Measurements from ENCODE around the gene PTPN23.

GRCh38 chr3:47428662-47429061 lies 47.8 kb downstream of the PTPN23 start:
- TF ChIP-seq EZH2 (IDR thresholded peaks at IDR 0.05; ENCODE audit: low read depth, unreplicated experiment) (no peak), POLR2AphosphoS5 (IDR thresholded peaks at IDR 0.05; ENCODE audit: low read depth) (no peak), ZNF114 (CRISPR knock-in tag; IDR thresholded peaks at IDR 0.05) (no peak), CREB1 (CRISPR knock-in tag; IDR thresholded peaks at IDR 0.05; ENCODE audit: low read depth) (no peak)
- TF ChIP-seq, protein P1, sequence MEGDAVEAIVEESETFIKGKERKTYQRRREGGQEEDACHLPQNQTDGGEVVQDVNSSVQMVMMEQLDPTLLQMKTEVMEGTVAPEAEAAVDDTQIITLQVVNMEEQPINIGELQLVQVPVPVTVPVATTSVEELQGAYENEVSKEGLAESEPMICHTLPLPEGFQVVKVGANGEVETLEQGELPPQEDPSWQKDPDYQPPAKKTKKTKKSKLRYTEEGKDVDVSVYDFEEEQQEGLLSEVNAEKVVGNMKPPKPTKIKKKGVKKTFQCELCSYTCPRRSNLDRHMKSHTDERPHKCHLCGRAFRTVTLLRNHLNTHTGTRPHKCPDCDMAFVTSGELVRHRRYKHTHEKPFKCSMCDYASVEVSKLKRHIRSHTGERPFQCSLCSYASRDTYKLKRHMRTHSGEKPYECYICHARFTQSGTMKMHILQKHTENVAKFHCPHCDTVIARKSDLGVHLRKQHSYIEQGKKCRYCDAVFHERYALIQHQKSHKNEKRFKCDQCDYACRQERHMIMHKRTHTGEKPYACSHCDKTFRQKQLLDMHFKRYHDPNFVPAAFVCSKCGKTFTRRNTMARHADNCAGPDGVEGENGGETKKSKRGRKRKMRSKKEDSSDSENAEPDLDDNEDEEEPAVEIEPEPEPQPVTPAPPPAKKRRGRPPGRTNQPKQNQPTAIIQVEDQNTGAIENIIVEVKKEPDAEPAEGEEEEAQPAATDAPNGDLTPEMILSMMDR (conservative IDR thresholded peaks at IDR 0.05; ENCODE audit: low read depth in 2 of 2): no peak

All from GM23338 (cell line).